ENCODE measurements around the gene ZKSCAN8. TPM values are rescaled to one million over a fixed set of nuclear protein-coding genes. Genes with fewer than 3 reads are reported as not detected.

ZKSCAN8 gene
- total RNA-seq, 1 donor from 2014 or later = 37.4 TPM

DNA sequence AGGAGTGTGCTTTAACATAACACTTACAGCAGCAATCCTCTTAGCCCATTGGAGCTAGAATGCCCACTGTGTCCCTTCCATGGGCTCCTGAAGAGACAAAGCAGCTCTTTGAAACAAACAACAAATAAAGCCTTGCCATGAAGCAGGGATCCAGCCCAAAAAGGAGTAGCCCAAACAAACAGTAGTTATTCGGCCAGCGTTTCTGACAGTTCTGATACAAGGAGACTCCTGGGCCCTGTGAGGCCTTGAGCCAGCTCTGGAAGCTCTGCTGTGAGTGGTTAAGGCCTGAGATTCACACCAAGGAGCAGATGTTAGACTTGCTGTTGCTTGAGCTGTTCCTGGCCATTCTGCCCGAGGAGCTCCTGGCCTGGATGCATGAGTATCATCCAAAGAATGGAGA is 34.2 kb upstream of the ZKSCAN8 start:
- no peak overlapping the region for H3K4me3 Mint-ChIP-seq (ENCODE audit: unreplicated experiment)
- TF ChIP-seq, protein P1, sequence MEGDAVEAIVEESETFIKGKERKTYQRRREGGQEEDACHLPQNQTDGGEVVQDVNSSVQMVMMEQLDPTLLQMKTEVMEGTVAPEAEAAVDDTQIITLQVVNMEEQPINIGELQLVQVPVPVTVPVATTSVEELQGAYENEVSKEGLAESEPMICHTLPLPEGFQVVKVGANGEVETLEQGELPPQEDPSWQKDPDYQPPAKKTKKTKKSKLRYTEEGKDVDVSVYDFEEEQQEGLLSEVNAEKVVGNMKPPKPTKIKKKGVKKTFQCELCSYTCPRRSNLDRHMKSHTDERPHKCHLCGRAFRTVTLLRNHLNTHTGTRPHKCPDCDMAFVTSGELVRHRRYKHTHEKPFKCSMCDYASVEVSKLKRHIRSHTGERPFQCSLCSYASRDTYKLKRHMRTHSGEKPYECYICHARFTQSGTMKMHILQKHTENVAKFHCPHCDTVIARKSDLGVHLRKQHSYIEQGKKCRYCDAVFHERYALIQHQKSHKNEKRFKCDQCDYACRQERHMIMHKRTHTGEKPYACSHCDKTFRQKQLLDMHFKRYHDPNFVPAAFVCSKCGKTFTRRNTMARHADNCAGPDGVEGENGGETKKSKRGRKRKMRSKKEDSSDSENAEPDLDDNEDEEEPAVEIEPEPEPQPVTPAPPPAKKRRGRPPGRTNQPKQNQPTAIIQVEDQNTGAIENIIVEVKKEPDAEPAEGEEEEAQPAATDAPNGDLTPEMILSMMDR (IDR thresholded peaks at IDR 0.05; ENCODE audit: partially characterized antibody, unreplicated experiment) = no peak
- H3K27me3 Mint-ChIP-seq (ENCODE audit: unreplicated experiment) = peaks cover 5% of the 10 kb centered on the region
- no peaks in the 10 kb centered on the region for H3K36me3 Mint-ChIP-seq (ENCODE audit: unreplicated experiment)
- H3K9me3 Mint-ChIP-seq (ENCODE audit: unreplicated experiment) = peaks cover 5% of the 10 kb centered on the region
- no peak overlapping the region for H3K27ac Mint-ChIP-seq (ENCODE audit: unreplicated experiment)
- DNase-seq = no peak
- peaks cover 3% of the 10 kb centered on the region for H3K4me1 Mint-ChIP-seq (ENCODE audit: low read depth, unreplicated experiment)

DNA sequence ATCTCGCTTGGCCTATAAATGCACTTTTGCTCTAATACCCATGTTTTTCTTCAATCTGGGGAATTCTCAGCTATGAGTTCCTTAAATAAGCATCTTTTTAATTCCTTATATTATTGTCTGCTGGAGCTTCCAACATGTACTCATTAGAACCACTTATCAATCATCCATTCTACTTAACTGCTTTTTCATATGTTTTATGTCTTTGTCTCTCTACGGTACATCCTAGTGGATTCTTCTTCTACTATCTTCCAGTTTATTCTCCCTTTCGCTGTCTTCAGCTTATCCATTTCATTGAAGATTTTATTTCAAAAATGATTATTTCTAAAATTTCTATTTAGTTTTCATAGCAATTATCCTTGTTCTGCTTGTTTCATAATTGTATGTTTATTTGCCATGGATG is 29.7 kb upstream of the ZKSCAN8 start:
- Mint-ChIP-seq H3K4me3 (ENCODE audit: unreplicated experiment) (no peak overlapping the region), H3K4me1 (ENCODE audit: low read depth, unreplicated experiment) (no peaks in the 10 kb centered on the region), H3K27ac (ENCODE audit: unreplicated experiment) (no peak overlapping the region), H3K9me3 (ENCODE audit: unreplicated experiment) (no peaks in the 10 kb centered on the region), H3K27me3 (ENCODE audit: unreplicated experiment) (peaks cover 2% of the 10 kb centered on the region), H3K36me3 (ENCODE audit: unreplicated experiment) (no peaks in the 10 kb centered on the region)
- TF ChIP-seq, protein P1 (IDR thresholded peaks at IDR 0.05; ENCODE audit: partially characterized antibody, unreplicated experiment) = no peak
- no peak for DNase-seq

DNA sequence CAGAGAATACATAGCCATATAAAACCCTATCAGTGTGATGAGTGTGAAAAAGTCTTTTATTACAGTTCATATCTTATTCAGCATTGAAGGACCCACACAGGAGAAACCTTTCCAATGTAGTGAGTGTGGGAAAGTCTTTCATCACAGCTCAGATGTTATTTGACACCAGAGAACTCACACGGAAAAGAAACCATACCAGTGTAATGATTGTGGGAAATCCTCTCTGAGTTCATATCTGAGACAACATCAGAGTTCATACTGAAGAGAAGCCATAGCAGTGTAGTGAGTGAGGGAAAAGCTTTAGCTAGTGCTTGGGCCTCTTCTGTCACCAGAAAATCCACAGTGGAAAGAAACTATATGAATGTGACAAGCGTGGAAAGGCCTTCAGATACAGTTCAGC is 25.9 kb upstream of the ZKSCAN8 start:
- Mint-ChIP-seq H3K4me3 (ENCODE audit: unreplicated experiment) (no peak overlapping the region), H3K27me3 (ENCODE audit: unreplicated experiment) (no peaks in the 10 kb centered on the region), H3K9me3 (ENCODE audit: unreplicated experiment) (no peaks in the 10 kb centered on the region), H3K36me3 (ENCODE audit: unreplicated experiment) (no peaks in the 10 kb centered on the region), H3K4me1 (ENCODE audit: low read depth, unreplicated experiment) (no peaks in the 10 kb centered on the region), H3K27ac (ENCODE audit: unreplicated experiment) (no peak overlapping the region)
- TF ChIP-seq, protein P1 (IDR thresholded peaks at IDR 0.05; ENCODE audit: partially characterized antibody, unreplicated experiment) = no peak
- no peak for DNase-seq

DNA sequence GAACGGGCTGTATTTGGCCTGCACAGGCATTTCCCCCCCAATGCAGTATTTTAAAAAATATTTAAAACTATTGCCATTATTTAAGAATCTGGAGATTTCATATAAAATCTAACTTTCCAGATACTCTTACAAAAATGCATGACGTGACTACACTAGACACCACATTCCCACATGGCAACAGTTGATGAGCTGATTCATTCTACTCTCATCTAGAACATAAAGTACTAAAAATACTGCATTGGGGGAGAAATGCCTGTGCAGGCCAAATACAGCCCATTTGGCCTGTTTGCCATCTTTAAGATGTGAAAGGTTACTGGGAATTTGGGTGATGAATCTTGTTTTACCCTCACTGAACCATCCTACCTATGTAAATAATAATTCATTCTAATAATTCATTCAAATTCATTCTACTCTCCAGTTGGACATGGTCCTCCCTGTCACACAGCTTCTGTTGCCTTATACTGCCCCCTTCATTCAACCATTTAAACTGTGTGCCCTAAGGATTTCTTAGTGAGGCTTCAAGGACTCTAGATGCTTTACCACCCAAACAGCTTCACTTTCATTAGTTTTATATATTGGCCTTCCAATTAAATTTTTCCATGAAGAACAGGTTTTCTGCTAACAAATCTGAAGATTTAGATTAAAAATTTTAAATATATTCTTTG is 24.2 kb upstream of the ZKSCAN8 start:
- Mint-ChIP-seq H3K9me3 (ENCODE audit: unreplicated experiment) (no peaks in the 10 kb centered on the region), H3K36me3 (ENCODE audit: unreplicated experiment) (no peaks in the 10 kb centered on the region), H3K4me1 (ENCODE audit: low read depth, unreplicated experiment) (no peaks in the 10 kb centered on the region), H3K27ac (ENCODE audit: unreplicated experiment) (no peak overlapping the region), H3K4me3 (ENCODE audit: unreplicated experiment) (no peak overlapping the region), H3K27me3 (ENCODE audit: unreplicated experiment) (no peaks in the 10 kb centered on the region)
- no peak for DNase-seq
- TF ChIP-seq, protein P1 (IDR thresholded peaks at IDR 0.05; ENCODE audit: partially characterized antibody, unreplicated experiment) = no peak

DNA sequence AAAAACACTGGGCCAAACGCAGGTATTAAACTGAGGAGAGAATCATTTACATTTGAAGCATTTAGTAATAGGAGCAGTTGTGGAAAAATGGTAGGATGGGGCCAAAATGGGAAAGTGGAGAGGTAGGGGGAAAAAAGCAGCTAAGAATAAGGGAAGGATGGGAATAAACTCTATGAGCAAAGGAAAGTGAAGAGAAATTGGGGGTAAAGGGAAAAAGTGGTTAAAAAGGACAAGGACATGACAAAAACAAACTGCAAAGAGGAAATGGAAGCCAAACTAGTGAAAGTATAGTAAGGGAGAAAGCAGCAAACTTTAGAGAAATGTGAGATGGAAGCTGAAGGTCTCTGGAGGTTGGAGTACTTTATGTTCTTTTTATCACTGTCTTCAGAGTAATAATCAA is 23.5 kb upstream of the ZKSCAN8 start:
- TF ChIP-seq, protein P1 (IDR thresholded peaks at IDR 0.05; ENCODE audit: partially characterized antibody, unreplicated experiment) = no peak
- no peaks in the 10 kb centered on the region for H3K9me3 Mint-ChIP-seq (ENCODE audit: unreplicated experiment)
- no peaks in the 10 kb centered on the region for H3K36me3 Mint-ChIP-seq (ENCODE audit: unreplicated experiment)
- no peaks in the 10 kb centered on the region for H3K27me3 Mint-ChIP-seq (ENCODE audit: unreplicated experiment)
- no peaks in the 10 kb centered on the region for H3K4me1 Mint-ChIP-seq (ENCODE audit: low read depth, unreplicated experiment)
- no peak overlapping the region for H3K4me3 Mint-ChIP-seq (ENCODE audit: unreplicated experiment)
- no peak for DNase-seq
- no peak overlapping the region for H3K27ac Mint-ChIP-seq (ENCODE audit: unreplicated experiment)
